Measurements from ENCODE around the gene ZC3H15.

- TF ChIP-seq YY1 (IDR thresholded peaks at IDR 0.05; ENCODE audit: low read depth, low read length) (no peak), EGR1 (IDR thresholded peaks at IDR 0.05; ENCODE audit: borderline replicate concordance, low read depth, low read length) (no peak), SP1 (IDR thresholded peaks at IDR 0.05; ENCODE audit: low read depth, low read length) (no peak), JUND (IDR thresholded peaks at IDR 0.05; ENCODE audit: low read length) (no peak), CHD1 (IDR thresholded peaks at IDR 0.05; ENCODE audit: low read depth, low read length) (no peak), CREB1 (IDR thresholded peaks at IDR 0.05) (no peak), BCL11A (IDR thresholded peaks at IDR 0.05; ENCODE audit: low read depth in 2 of 2, low read length in 2 of 2) (no peak), POLR2A (IDR thresholded peaks at IDR 0.05; ENCODE audit: control extremely low read depth in 1 of 2, low read depth in 2 of 2, low read length in 2 of 2) (no peak)
- TF ChIP-seq, protein P1, sequence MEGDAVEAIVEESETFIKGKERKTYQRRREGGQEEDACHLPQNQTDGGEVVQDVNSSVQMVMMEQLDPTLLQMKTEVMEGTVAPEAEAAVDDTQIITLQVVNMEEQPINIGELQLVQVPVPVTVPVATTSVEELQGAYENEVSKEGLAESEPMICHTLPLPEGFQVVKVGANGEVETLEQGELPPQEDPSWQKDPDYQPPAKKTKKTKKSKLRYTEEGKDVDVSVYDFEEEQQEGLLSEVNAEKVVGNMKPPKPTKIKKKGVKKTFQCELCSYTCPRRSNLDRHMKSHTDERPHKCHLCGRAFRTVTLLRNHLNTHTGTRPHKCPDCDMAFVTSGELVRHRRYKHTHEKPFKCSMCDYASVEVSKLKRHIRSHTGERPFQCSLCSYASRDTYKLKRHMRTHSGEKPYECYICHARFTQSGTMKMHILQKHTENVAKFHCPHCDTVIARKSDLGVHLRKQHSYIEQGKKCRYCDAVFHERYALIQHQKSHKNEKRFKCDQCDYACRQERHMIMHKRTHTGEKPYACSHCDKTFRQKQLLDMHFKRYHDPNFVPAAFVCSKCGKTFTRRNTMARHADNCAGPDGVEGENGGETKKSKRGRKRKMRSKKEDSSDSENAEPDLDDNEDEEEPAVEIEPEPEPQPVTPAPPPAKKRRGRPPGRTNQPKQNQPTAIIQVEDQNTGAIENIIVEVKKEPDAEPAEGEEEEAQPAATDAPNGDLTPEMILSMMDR (IDR thresholded peaks at IDR 0.05; ENCODE audit: control extremely low read depth in 1 of 3, insufficient read depth in 1 of 3, low read depth in 1 of 3, low read length in 3 of 3), result no peak
Measured at GRCh38 chr2:186518291-186518690, 32.2 kb downstream of the ZC3H15 start.

Data from H1 (cell line).